Spleen (tissue), 7 donors: ENCODE results near the gene EFCAB12.

Experiments used
- CTCF ChIP-seq, 11 experiments: fragments of 200-600 bp in 7 of 11; fragments of 450-650 bp in 4 of 11; sonication (generic) in 4 of 11; IDR thresholded peaks in 8 of 11; conservative IDR thresholded peaks in 3 of 11; 1 replicate in 7 of 11; 2 replicates in 4 of 11; pipeline versions ENCODE4 v1.4.0 to v1.8.0; 2016 to 2021; ENCODE audit warnings: antibody characterized with exemption in 11 of 11, inconsistent platforms in 4 of 11, mild to moderate bottlenecking in 1 of 11
- POLR2A ChIP-seq, 3 donors: fragments of 450-650 bp; IDR thresholded peaks; one replicate each; pipeline ENCODE4 v1.5.1; 2017; ENCODE audit warnings: antibody characterized with exemption in 3 of 3, mild to moderate bottlenecking in 1 of 3
- donor health status: DM: no; HTN: no; CAD: no; lungs with moderate emphysema.
- donor health status: DM: no; HTN: no; CAD: no.
- donor health status: DM: no; HTN: no; CAD: no.

- TF ChIP-seq CTCF (IDR thresholded peaks at IDR 0.05 in 8 of 11, conservative IDR thresholded peaks at IDR 0.05 in 3 of 11) (no peak), POLR2A (IDR thresholded peaks at IDR 0.05) (no peak)
Measured at GRCh38 chr3:129425213-129425612, 3.2 kb downstream of the EFCAB12 start.
